ENCODE data around the gene PIP5K1C.
"Not testable (repeated sequence)": the region's sequence is repeated elsewhere in the genome, so short reads cannot be mapped to it uniquely, and the experiment has no call there.

PIP5K1C gene

DNA sequence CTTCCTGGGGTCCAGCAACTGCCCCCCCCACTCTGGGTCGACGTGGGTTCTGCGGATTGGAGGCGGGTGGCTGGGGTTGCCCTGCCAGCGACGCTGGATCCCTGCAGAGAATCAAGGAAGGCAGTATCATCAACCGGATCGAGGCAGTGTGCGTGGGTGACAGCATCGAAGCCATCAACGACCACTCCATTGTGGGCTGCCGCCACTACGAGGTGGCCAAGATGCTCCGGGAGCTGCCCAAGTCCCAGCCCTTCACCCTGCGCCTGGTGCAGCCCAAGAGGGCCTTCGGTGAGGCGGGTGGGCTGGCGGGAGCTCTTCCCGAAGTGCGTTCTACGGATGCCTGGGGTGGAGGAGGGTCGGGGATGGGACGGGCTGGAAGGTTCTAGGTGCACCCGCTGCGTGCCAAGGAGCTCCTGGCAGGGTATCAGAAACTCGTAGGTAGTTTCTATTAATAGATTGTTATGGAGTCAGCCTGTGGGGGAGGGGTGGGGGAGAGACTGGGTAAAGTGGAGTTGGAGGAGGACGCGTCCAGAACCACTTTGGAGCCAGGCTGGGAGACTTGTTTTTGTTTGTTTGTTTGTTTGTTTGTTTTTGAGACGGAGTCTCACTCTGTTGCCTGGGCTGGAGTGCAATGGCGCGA lies 113.4 kb downstream of the PIP5K1C start:
- no peak for DNase-seq (ENCODE audit: low spot score)

GRCh38 chr19:3586127-3586626 lies 114.1 kb downstream of the PIP5K1C start:
- no peak for DNase-seq (ENCODE audit: low spot score)

GRCh38 chr19:3585301-3586126 lies 114.8 kb downstream of the PIP5K1C start, which contains the start of gene GIPC3:
Gene GIPC3, plus strand, starts transcription at chr19:3585478. Its CDS starts 120 bp downstream, at chr19:3585598.
- DNase-seq (ENCODE audit: low spot score), result no peak

DNA sequence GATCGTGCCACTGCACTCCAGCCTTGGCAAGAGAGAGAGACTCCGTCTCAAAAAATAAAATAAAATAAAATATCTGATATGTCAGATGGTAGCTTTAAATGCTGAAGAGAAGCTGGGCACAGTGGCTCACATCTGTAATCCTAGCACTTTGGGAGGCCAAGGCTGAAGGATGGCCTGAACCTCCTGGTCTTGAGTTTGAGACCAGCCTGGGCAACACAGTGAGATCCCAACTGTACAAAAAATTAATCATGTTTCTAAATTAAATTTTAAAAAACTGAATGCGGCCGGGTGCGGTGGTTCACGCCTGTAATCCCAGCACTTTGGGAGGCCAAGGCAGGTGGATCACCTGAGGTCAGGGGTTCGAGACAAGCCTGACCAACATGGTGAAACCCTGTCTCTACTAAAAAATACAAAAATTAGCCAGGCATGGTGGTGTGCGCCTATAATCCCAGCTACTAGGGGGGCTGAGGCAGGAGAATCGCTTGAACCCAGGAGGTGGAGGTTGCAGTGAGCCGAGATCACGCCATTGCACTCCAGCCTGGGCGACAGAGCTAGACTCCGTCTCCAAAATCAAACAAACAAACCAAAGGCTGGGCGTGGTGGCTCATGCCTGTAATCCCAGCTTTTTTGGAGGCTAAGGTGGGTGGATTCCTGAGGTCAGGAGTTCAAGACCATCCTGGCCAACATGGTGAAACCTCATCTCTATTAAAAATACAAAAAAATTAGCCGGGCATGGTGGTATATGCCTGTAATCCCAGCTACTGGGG lies 116.0 kb downstream of the PIP5K1C start:
- DNase-seq (ENCODE audit: low spot score), result not testable (repeated sequence)

GRCh38 chr19:3581792-3582191 lies 118.5 kb downstream of the PIP5K1C start:
- not testable (repeated sequence) for DNase-seq (ENCODE audit: low spot score)

Measured in AG08395 (cell line).